Cardiac muscle cell (in vitro differentiated cells and primary cell): ENCODE data around the gene MED20. TPM values are rescaled to one million over a fixed set of nuclear protein-coding genes. Genes with fewer than 3 reads are reported as not detected.

Experiments used
- DNase-seq, 2 donors: peaks; one replicate each; pipeline versions ENCODE4 v3.0.0 to v3.0.0-alpha.2; 2010 to 2017; ENCODE audit warnings: low read depth in 1 of 2, low spot score in 1 of 2
- H3K27ac ChIP-seq: fragments of 200-600 bp; sonication (generic); 2 replicates; pipeline ENCODE4 v1.5.1; 2016
- H3K27me3 ChIP-seq: fragments of 200-600 bp; sonication (generic); 2 replicates; pipeline ENCODE4 v1.6.0; 2016; ENCODE audit warnings: control low read depth
- H3K36me3 ChIP-seq: fragments of 200-600 bp; sonication (generic); 2 replicates; pipeline ENCODE4 v1.5.1; 2016; ENCODE audit warnings: control low read depth
- H3K4me1 ChIP-seq: fragments of 200-600 bp; sonication (generic); 2 replicates; pipeline ENCODE4 v1.8.1; 2017; ENCODE audit warnings: low read depth, mild to moderate bottlenecking, mixed run types
- H3K4me3 ChIP-seq: fragments of 200-600 bp; sonication (generic); 2 replicates; pipeline ENCODE4 v1.5.1; 2016; ENCODE audit warnings: mild to moderate bottlenecking
- H3K9me3 ChIP-seq: fragments of 200-600 bp; sonication (generic); 2 replicates; pipeline ENCODE4 v1.5.1; 2017; ENCODE audit warnings: low read depth, mild to moderate bottlenecking, control low read depth
- polyA plus RNA-seq: library from polyadenylated mRNA; unstranded; fragments of >200 nt; fragmentation: Nextera tagmentation; extraction: Ambion mirVana; gene quantifications from 2 replicates; pipeline ENCODE4 v1.2.1, GENCODE V29; 2016
- total RNA-seq: library from RNA; depleted of rRNA; stranded (reverse); fragments of >200 nt; gene quantifications from 2 replicates; pipeline ENCODE4 v1.2.3, GENCODE V29; 2016
- TF ChIP-seq, protein P1 (sequence below): IDR thresholded peaks from 2 replicates; pipeline ENCODE4 v1.5.1; 2012; ENCODE audit warnings: low read depth, mild to moderate bottlenecking, low read length

MED20 gene
- total and polyA plus RNA-seq, 2 experiments from 2014 or later: 18.5 to 28.1 TPM

- no peaks in the 10 kb centered on the region for H3K36me3 ChIP-seq
- H3K27me3 ChIP-seq: no peaks in the 10 kb centered on the region
- no peak overlapping the region for H3K4me3 ChIP-seq
- H3K9me3 ChIP-seq: no peaks in the 10 kb centered on the region
- TF ChIP-seq, protein P1, sequence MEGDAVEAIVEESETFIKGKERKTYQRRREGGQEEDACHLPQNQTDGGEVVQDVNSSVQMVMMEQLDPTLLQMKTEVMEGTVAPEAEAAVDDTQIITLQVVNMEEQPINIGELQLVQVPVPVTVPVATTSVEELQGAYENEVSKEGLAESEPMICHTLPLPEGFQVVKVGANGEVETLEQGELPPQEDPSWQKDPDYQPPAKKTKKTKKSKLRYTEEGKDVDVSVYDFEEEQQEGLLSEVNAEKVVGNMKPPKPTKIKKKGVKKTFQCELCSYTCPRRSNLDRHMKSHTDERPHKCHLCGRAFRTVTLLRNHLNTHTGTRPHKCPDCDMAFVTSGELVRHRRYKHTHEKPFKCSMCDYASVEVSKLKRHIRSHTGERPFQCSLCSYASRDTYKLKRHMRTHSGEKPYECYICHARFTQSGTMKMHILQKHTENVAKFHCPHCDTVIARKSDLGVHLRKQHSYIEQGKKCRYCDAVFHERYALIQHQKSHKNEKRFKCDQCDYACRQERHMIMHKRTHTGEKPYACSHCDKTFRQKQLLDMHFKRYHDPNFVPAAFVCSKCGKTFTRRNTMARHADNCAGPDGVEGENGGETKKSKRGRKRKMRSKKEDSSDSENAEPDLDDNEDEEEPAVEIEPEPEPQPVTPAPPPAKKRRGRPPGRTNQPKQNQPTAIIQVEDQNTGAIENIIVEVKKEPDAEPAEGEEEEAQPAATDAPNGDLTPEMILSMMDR: no peak
- no peak for DNase-seq
- no peaks in the 10 kb centered on the region for H3K4me1 ChIP-seq
- no peak overlapping the region for H3K27ac ChIP-seq
These were observed 36.0 kb downstream of the MED20 start for GRCh38 chr6:41884957-41885356.

- TF ChIP-seq, protein P1: no peak
- no peaks in the 10 kb centered on the region for H3K27me3 ChIP-seq
These were observed 39.4 kb downstream of the MED20 start for GRCh38 chr6:41881506-41881905.

DNA sequence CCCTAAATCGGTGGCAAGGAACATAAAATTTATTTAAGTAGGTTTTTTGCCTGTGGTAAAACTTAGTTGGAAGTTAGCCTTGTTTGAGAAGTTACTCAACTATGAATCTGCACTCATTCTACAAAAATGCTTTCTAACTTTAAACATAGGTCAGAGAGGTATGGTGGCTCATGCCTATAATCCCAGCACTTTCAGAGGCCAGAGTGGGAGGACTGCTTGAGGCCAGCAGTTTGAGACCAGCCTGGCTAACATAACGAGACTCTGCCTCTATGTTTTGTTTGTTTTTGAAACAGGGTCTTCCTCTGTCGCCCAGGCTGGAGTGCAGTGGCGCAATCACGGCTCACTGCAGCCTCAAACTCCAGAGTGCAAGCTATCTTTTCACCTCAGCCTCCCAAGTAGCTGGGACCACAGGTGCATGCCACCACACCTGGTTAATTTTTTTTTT, 42.0 kb downstream of the MED20 start:
- no peaks in the 10 kb centered on the region for H3K36me3 ChIP-seq
- H3K27me3 ChIP-seq: no peaks in the 10 kb centered on the region
- TF ChIP-seq, protein P1: no peak
- peak in 1 of 2 donors; percentile 9 for DNase-seq
- H3K4me1 ChIP-seq: no peaks in the 10 kb centered on the region
- no peak overlapping the region for H3K4me3 ChIP-seq
- H3K9me3 ChIP-seq: no peaks in the 10 kb centered on the region
- H3K27ac ChIP-seq: no peak overlapping the region

More at GRCh38 chr6:41881506-41881905, 39.4 kb downstream of the MED20 start:
- H3K4me3 ChIP-seq: no peak overlapping the region
- no peaks in the 10 kb centered on the region for H3K9me3 ChIP-seq
- DNase-seq: no peak
- H3K36me3 ChIP-seq: no peaks in the 10 kb centered on the region
- H3K27ac ChIP-seq: no peak overlapping the region
- H3K4me1 ChIP-seq: no peaks in the 10 kb centered on the region

GRCh38 chr6:41878246-41878645, 42.7 kb downstream of the MED20 start:
- Histone ChIP-seq H3K4me3 (no peak overlapping the region), H3K36me3 (no peaks in the 10 kb centered on the region), H3K4me1 (no peaks in the 10 kb centered on the region), H3K27ac (peak overlapping the region; percentile 22), H3K27me3 (no peaks in the 10 kb centered on the region), H3K9me3 (no peaks in the 10 kb centered on the region)
- DNase-seq: peak in 1 of 2 donors; percentile 29
- TF ChIP-seq, protein P1: no peak

DNA sequence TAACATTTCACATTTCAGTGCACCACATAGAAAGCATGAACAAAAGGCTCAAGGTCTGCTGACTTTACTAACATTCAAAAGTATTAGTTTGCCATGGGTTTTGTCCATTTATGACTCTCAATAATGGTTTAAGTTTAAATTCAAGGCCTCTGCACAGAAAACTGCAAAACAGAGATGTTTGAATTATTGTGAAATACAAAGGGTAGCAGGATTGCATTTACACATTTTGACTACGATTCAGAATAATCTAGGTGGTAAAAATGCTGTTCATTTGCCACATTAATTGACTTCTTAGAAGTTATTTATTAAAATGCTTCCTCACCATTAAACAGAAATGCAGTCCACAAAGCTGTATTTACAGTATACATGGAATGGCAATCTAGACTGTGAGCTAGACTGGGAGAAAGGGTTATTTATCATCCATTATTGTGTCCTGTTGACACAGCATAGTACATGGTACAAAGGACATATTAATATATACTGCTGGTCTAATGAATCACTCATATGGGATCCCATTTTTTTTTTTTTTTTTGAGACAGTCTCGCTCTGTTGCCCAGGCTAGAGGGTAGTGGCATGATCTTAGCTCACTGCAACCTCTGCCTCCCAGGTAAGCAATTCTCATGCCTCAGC, 43.8 kb downstream of the MED20 start:
- Histone ChIP-seq H3K27ac (no peak overlapping the region), H3K27me3 (no peaks in the 10 kb centered on the region), H3K4me1 (no peaks in the 10 kb centered on the region), H3K36me3 (no peaks in the 10 kb centered on the region), H3K4me3 (no peak overlapping the region), H3K9me3 (no peaks in the 10 kb centered on the region)
- TF ChIP-seq, protein P1: no peak
- DNase-seq: no peak
